ENCODE measurements around the gene FGD4. TPM values are rescaled to one million over a fixed set of nuclear protein-coding genes. Genes with fewer than 3 reads are reported as not detected.

Gene FGD4
- total RNA-seq, 2 donors from 2014 or later, result 24.5 to 26.7 TPM

DNA sequence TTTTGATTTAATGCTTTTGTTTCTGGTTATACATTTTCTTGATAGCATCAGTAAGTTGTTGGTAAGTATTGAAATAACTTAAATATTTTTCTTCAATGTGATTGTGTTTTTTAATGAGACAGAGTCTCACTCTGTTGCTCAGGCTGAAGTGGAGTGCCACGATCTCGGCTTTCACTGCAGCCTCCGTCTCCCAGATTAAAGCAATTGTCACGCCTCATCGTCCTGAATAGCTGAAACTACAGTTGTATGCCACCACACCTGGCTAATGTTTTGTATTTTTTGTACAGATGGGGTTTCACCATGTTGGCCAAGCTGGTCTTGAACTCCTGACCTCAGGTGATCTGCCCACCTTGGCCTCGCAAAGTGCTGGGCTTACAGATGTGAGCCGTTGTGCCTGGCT lies 78.8 kb downstream of the FGD4 start:
- intact Hi-C loops (cut with DNase I), result no loop called here
- DNase-seq (ENCODE audit: low spot score), result no peak

DNA sequence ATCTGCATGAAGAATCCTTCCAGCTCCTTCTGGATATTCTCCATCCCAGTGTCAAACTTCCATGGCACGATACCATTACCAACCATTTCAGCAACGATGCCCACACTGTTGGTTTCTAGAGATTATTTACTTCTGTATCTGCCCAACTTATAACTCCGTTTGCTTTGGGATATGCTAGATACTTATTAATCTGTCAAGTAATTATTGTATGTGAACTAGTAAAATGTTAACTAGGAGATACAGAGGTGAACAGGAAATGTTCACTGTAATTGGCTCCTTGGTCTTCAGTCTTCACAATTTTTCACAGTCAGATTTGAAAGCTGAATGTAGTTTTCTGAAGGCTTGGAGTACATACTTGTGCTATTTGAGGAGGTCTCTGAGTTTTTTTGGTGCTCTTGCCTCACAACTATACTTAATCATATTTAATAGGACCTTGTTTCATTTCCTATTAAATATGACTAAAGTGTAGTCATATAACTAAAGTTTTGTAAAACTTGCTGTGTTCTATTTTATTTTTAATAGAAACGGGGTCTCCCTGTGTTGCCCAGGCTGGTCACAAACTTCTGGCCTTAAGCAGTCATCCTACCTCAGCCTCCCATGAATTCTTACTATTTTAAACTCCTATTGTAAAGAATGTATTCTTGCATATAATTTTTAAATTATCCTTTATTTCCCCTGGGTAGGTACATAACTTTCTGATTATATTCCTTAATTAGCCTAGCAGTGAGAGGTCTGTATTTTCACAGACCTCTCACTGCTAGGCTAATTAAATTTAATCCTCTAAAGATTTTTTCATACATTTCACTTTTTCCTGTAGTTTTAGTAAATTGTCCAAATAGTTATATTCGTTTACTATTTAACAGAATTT lies 79.7 kb downstream of the FGD4 start:
- DNase-seq (ENCODE audit: low spot score), result no peak
- intact Hi-C loops (cut with DNase I), result no loop called here

DNA sequence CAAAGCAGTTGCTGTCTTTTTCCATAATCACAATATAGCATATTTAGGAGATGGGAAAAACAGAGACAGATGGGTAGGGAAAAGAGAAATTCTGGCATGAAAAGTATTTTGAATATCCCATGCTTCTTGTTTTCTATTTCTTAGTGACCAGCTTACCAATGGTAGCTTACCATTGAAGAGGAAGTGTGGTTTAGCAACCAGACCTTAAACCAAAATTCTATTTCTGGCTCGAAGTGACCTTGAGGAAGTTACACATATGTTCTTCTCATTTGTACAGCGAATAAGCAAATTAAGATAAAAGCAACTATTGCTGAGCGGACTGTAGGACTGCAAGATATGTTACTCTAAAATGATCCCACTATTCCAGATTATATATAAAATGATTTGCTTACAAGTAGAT lies 82.9 kb downstream of the FGD4 start:
- no peak for DNase-seq (ENCODE audit: low spot score)
- intact Hi-C loops (cut with DNase I), result no loop called here

DNA sequence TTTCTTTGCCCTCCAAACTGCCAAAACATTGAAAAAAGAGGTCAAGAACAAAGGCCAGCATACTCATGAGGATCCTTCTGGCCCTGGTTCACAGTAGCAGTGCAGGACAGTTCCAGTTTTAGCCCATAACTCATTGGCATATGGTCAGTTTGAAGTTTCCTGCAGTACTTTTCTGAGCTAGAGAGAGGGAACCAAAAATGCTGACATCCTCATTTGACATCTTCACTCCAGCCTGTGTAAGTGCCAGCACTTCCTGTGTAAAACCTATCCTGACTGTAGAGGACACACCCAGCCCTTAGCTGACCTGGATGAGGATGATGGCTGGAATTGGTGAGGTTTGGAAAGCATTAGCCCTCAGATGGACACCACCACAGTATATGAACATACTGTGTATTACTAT lies 84.1 kb downstream of the FGD4 start:
- intact Hi-C loops (cut with DNase I), result no loop called here
- DNase-seq (ENCODE audit: low spot score), result no peak

DNA sequence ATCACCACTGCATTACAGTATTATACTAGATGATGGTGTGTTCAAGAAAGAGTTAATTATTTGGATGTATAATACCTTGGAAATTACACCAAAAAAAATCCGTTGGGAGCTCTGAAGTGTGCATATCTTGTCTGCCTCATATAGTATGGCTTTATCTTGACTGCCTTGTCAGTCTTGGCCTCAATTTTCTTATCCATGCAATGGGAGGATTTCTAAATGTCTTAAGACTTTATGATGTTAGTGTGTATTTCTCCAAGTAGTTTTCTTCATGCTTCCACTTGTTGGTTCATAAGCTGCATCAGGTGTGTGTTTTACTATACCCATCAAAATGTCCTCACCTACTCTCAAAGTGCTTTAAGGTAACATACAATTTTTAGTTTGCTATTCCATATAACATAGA lies 84.6 kb downstream of the FGD4 start:
- no peak for DNase-seq (ENCODE audit: low spot score)
- intact Hi-C loops (cut with DNase I), result no loop called here

DNA sequence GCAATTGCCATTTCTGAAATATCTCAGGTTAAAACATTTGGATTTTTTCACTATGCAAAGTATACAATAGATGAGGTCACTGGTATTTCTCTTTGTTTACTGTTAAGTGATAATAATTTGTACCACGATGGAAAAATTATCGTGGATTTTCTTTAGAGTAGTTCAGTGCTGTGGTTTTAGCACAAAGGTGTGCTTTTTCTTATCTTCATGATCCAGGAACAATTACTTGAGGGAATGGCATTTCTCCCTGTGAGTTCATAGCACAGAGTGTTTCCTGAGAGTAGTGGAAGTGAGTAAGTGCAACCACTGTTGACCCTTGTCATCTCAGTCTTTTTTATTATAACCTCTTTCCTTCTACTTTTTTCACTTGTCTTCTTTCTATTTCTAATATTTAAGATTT lies 86.8 kb downstream of the FGD4 start:
- intact Hi-C loops (cut with DNase I), result no loop called here
- DNase-seq (ENCODE audit: low spot score), result no peak

DNA sequence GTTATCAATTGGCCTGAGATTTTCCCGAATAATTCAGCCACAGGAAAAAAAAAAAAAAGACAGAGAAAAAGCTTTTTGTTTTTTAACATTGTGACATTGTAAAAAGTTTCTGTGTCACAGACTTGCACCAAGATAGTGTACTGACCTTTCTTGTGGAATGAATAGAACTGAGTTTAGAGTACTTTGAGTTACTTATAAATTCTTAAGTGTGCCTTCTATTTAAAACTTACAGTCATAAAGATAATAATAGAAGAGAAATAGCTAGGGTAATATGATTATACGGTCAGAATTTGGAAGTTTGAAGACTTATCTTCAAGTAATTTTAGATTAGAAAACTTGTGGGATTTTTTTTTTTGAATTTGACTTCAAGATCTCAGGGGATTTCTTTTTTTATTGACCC lies 88.8 kb downstream of the FGD4 start:
- DNase-seq (ENCODE audit: low spot score), result no peak
- intact Hi-C loops (cut with DNase I), result no loop called here

DNA sequence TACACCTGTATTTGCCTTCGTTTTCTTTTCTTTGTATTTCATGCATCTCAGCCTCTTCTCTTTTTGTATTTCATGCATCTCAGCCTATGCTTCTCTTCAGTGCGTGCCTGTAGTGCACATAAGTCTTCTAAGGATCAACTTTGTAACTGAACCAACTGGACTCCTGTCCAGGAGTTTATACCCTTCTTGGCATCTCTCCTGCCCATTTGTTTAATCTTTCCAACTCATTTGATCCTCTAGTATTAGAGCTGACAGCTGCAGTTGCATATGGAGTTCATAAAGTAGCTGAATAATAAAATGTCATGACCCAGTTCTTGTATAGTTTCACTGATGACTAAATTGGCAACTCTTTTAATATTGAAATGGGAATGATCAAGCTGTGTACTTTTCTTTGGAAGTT lies 89.7 kb downstream of the FGD4 start:
- intact Hi-C loops (cut with DNase I), result no loop called here
- DNase-seq (ENCODE audit: low spot score), result no peak

DNA sequence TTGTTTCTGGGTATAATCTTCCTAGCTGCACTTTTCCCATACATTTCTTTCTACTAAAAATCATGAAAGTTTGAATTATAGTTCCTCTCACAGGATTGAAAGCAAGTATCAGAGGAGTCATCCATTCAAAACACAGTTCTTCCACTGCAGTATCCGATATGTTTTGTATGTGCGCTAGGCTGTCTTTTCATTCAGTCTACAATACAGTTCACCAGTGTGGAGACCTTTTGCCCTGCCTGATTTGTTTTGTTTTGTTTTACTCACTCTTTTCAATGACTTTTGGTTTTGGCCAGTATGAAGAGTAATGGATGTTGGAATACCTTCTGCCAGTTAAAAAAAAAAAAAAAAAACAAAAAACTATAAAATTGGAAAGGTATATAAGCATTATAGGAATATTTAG lies 91.4 kb downstream of the FGD4 start:
- intact Hi-C loops (cut with DNase I), result no loop called here
- DNase-seq (ENCODE audit: low spot score), result no peak

DNA sequence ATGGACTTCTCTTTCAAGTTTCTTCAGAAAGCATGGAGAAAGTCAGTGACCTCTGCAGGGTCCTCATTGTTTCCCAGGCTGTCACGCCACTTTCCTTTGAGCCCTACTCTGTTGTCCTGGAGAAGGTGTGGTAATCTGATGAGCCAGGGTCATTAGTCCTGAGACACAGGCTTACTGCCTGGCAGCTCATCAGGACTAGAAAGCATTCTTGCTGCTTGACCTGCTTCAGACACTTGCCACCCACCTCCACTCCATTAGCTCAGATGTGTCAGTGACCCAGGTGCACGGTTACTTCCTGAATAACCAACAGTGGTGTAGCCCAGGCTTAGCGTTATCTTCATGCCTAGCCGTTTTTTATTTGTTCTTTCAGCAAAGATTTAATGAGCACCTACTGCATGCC lies 93.9 kb downstream of the FGD4 start:
- intact Hi-C loops (cut with DNase I), result no loop called here
- DNase-seq (ENCODE audit: low spot score), result no peak

DNA sequence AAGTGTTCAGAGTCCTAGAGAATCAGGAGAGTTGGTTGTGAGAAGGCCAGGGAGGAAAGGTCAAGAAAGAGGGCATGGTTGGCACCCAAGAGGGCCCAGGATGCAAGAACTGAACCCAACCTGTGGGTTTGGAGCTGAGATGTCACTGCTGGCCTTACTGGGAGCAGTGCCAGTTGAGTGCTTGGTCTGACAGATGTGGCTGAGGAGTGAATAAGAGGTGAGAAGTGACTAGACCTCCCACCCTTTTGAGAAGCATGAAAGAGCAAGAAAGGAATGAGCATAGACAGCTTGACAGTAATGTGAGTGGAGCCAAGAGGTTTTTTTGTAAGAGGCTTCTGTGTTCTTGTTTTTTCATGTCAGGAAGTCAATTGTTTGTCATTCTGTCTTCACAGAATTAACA lies 95.3 kb downstream of the FGD4 start:
- no peak for DNase-seq (ENCODE audit: low spot score)
- intact Hi-C loops (cut with DNase I), result no loop called here

DNA sequence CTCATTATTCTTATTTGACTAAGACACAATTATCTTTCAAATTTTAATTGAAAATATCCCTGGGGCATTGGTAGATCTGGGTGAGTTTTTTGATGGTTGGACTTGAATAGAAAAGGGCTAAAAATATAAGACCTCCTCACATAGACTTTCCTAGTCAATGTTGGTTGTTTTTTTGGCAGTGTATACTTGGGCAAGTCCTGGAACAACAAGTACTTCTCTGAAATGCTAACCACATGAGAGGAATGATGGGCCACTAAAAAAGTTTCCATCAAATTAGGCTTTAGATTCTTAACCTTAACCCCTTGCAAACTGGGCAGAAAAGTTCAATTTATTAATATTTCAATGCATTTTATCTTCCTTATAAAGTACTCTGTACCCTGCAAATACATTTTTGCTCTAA lies 97.6 kb downstream of the FGD4 start:
- no peak for DNase-seq (ENCODE audit: low spot score)
- intact Hi-C loops (cut with DNase I), result no loop called here

DNA sequence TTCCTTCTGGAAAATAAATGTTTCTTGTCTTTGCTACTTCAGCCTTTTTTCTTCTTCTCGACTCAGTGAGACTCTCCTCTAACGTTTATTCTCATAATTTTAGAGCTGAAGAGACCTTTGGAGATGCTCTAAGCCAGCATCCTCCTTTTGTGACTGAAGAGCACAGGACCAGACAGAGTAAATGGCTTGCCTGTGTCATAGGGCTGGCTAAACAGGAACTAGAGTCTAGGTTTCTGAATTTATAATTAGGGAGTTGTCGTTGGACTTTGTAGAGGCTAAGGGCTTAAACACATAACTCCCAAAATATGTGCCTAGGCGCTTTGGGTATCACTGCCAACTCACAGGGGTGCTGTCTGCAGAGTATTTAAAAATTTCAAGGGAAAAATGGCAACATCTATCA lies 98.5 kb downstream of the FGD4 start:
- intact Hi-C loops (cut with DNase I), result no loop called here
- no peak for DNase-seq (ENCODE audit: low spot score)

DNA sequence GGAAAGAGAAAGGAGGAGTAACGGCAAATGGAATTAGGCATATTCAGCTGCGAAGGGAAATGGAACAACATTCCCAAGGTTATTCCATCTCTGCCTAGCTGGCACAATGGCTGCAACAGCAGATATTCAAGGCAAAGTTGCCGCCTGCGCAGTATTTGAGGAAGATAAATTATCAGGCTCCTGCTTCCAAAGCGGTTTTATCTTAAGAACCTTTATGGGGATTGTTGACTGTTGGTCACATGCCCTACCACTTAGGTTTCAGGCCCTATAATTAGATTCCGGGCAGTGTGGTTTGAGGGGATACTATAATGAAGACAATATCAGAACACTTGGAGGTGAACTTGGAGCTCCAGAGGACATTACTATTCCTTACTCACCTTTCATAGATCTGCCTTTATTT lies 99.7 kb downstream of the FGD4 start:
- intact Hi-C loops (cut with DNase I), result no loop called here

DNA sequence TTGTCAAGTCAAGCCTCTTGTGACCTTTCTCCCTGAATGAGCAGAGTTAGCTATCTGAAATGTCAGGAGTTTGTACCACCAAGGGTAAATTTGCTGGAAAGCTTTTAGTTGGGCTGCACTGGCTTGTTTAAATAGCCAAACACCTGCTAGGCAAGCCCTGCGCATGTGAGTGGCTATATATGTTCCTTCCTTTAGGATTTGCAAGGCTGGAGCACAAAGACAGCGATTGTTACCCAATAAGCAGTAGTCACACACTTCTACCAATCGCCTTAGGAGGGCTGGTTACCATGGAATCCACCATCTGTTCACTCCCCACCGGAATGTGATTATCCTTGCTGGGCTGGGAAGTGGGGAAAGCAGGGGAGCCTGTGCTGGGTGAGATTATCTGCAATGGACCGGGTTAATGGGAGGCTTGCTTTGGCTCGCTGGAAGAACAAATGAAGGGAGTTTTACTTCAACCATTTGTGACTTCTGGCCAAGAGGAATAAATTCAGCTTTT lies 102.5 kb downstream of the FGD4 start:
- no peak for DNase-seq (ENCODE audit: low spot score)
- intact Hi-C loops (cut with DNase I), result no loop called here

More for the DNA sequence above, 99.7 kb downstream of the FGD4 start:
- DNase-seq (ENCODE audit: low spot score), result no peak

DNA sequence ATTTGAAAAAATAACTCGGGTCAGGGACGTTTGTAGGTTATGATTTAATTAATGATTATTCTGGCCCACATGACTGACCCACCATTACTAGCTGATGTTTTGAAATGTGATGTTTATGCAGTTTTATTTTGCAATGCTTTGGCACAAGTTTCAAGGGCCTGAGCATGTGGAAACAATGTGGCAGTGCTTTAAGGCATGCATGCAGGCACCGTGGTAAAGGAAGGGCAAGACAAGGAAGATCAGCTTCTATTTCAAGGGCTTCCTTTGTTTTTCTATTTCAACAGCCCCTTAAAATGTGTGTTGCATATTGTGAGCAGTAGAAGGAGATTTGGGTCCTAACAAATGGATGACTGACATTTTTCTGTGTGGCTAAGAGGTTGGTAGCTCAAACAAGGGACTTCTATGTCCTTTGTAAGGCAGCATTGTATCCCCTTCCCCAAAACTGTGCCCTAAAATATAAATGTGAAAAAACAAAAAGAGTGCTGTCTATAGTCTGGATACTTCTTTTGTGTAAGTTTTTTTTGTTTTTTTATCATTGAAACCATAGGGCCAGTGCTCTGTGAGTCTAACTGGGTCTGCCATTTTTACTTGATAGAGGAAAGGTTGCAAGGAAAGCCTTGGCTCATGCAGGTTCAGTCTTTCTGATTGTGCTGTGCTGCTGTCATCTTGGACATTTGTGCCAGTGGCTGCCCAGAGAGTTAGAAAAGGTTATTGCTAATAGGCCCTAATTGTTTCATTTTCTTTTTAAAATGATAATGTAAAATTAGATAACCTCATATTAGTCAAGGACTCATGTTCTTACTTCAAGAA lies 103.5 kb downstream of the FGD4 start:
- intact Hi-C loops (cut with DNase I), result no loop called here
- DNase-seq (ENCODE audit: low spot score), result no peak

DNA sequence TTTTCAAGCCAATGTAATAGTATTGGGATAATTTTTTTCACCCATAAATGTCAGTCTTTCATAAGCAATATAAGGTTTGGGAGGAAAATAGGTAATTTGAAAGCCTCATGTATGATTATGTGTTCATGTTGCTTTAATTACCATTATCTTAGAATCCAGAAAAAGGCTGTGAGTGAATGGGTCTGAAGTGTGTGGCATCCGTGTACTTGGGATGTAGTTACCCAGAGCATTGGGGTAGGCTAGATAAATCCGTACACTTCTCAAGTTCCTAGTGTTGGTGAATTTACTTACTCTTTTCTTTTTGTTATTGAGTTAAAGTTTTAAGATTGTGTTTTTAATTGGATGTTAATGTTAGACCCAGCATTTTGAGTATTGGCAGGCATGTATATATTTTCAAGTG lies 104.4 kb downstream of the FGD4 start:
- no peak for DNase-seq (ENCODE audit: low spot score)
- intact Hi-C loops (cut with DNase I), result no loop called here

DNA sequence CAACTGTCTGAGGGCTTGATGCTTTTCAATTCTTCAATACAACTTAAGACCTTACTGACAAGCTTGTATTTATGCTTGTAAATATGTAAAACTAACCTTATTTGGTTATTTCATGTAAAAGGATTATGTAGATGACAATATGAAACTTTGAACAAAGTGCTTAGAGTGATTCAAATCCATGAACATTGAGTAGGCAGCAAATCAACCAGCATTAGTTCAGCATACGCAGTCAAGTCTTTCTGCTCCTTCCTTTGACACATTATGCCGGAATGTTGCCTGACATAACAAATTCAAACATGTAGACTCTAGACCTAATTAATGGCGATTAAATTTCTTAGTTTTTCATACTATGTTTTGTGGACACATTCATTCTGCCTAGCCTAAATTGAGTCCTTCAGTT lies 105.2 kb downstream of the FGD4 start:
- no peak for DNase-seq (ENCODE audit: low spot score)
- intact Hi-C loops (cut with DNase I), result no loop called here

DNA sequence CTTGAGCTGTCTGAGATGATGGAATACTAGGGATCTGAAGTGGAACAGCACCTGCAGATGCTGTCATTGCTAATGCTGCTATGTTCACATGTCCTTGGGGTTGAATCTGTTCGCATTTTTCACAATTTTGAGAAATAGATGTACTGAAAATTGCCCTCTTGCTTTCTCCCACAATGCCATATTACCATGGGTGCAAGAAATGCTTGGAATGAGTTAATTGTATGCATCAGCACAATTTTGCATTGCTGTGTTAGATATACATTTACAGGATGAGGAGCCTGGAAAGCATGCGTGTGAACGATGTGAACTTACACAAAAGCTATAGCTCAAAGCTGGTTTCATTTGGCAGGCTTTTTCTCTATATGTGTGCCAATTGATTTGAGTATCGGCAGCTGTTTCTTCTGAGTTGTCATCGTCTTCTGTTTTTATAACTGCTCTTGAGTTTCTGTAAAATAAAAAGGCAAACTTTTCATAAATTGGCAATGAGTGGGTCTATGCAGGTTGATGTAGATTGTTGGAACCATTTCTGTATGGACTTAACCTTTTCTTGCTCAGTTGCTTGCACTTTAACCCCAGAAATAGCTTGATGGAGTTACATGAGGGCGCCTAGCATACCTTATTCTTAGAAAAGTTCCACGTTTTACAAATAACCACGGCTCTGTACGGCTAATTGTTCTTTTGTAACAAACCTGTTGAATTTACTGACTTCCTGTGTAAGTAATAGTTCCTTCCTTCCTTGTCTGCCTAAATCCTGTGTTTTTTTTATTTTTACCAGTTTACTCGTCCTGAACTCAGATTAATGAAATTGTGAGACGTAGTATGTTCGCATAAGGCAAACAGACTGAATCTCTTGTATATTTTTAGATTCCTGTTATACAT lies 105.9 kb downstream of the FGD4 start:
- no peak for DNase-seq (ENCODE audit: low spot score)
- intact Hi-C loops (cut with DNase I), result no loop called here

All from posterior vena cava (tissue), 2 donors.